Suprapubic skin (tissue), 4 donors: ENCODE data around the gene STRA6.

Experiments used
- CTCF ChIP-seq, 2 donors: fragments of 200-600 bp in 1 of 2; fragments of 450-650 bp in 1 of 2; sonication (generic) in 1 of 2; IDR thresholded peaks; one replicate each; pipeline ENCODE4 v1.5.1; 2016 to 2019; ENCODE audit warnings: antibody characterized with exemption in 2 of 2, mild to moderate bottlenecking in 1 of 2, moderate library complexity in 1 of 2
- POLR2A ChIP-seq, 2 donors: fragments of 450-650 bp; IDR thresholded peaks; one replicate each; pipeline ENCODE4 v1.6.1; 2017; ENCODE audit warnings: antibody characterized with exemption in 2 of 2, mild to moderate bottlenecking in 2 of 2, moderate library complexity in 2 of 2
- POLR2AphosphoS5 ChIP-seq, 3 donors: sonication (generic); formaldehyde crosslinking; IDR thresholded peaks; one replicate each; pipeline ENCODE4 v1.6.1; 2017; ENCODE audit warnings: antibody characterized with exemption in 3 of 3

- TF ChIP-seq POLR2AphosphoS5 (IDR thresholded peaks at IDR 0.05) (no peak), POLR2A (IDR thresholded peaks at IDR 0.05) (no peak), CTCF (IDR thresholded peaks at IDR 0.05) (no peak)
Observed at GRCh38 chr15:74229686-74230085, 27.1 kb upstream of the STRA6 start.
